ENCODE data around the gene ANAPC16. TPM values are rescaled to one million over a fixed set of nuclear protein-coding genes. Genes with fewer than 3 reads are reported as not detected.
A peak's percentile ranks its signal among the peaks of the same experiment; 100 is the strongest.

ANAPC16 gene
- total RNA-seq, 1 experiment from 2014 or later, result 71.1 TPM

DNA sequence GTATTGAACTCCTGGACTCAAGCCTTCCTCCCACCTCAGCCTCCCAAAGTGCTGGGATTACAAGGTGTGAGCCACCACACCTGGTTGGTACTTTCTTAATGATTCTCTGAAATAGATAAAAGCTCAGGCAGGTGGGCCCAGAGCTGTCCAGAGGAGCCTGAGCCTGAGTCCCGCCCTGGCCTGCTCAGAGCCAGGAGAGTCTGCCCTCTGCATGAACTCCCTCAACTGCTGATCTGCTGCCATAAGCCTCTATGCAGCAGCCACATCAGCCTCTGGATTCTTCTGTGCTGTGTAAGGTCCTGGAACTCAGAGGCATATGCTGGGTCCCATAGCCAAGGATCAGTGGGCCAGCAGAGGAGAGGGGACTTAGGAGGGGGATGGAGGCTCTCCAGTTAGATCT is 34.9 kb downstream of the ANAPC16 start:
- Histone ChIP-seq H3K4me1 (ENCODE audit: control insufficient read depth in 1 of 2, insufficient read depth in 2 of 2, low read length in 2 of 2) (peaks cover 32 to 40% of the 10 kb centered on the region in 2 experiments), H3K27ac (ENCODE audit: low read depth, low read length) (no peak overlapping the region; the same call in 1 of the 2 replicates)

More for the DNA sequence above, 34.9 kb downstream of the ANAPC16 start:
- POLR2A ChIA-PET, result no interaction called here
- Histone ChIP-seq H2AFZ (ENCODE audit: low read depth, low read length, poor library complexity, severe bottlenecking) (no peak overlapping the region), H3K9me3 (ENCODE audit: control insufficient read depth in 1 of 2, insufficient read depth in 1 of 2, low read depth in 1 of 2, low read length in 2 of 2) (no peaks in the 10 kb centered on the region), H3K79me2 (ENCODE audit: insufficient read depth, low read length) (no peaks in the 10 kb centered on the region), H4K20me1 (ENCODE audit: insufficient read depth) (no peaks in the 10 kb centered on the region), H3K36me3 (ENCODE audit: control insufficient read depth in 1 of 2, insufficient read depth in 2 of 2, low read length in 2 of 2) (no peaks in the 10 kb centered on the region), H3K4me3 (replicated peaks in 1 of 2; ENCODE audit: low read depth in 1 of 2, low read length in 2 of 2) (no peak overlapping the region), H3K4me2 (ENCODE audit: low read length) (peak overlapping the region; percentile 47), H3K9ac (ENCODE audit: low read length) (no peak overlapping the region; the same call in 1 of the 2 replicates), H3K9me2 (ENCODE audit: insufficient read depth) (no peaks in the 10 kb centered on the region), H3K27me3 (ENCODE audit: insufficient read depth, low read length) (no peaks in the 10 kb centered on the region)
- TF ChIP-seq SIN3A (IDR thresholded peaks at IDR 0.05; ENCODE audit: low read depth) (no peak), RAD21 (IDR thresholded peaks at IDR 0.05; ENCODE audit: low read depth) (no peak), CEBPB (IDR thresholded peaks at IDR 0.05; ENCODE audit: low read depth) (no peak), ZNF274 (IDR thresholded peaks at IDR 0.05; ENCODE audit: low read depth, low read length) (no peak), ZFX (IDR thresholded peaks at IDR 0.05) (no peak), TCF7L2 (IDR thresholded peaks at IDR 0.05; ENCODE audit: borderline replicate concordance, extremely low read depth, insufficient read depth, insufficient read length) (no peak), CBX3 (IDR thresholded peaks at IDR 0.05; ENCODE audit: low read depth) (no peak), EGR1 (IDR thresholded peaks at IDR 0.05; ENCODE audit: low read depth) (no peak), YY1 (IDR thresholded peaks at IDR 0.05; ENCODE audit: extremely low read depth, insufficient replicate concordance, low read depth, low read length) (no peak), FOSL1 (IDR thresholded peaks at IDR 0.05; ENCODE audit: low read depth) (no peak), SP1 (IDR thresholded peaks at IDR 0.05; ENCODE audit: low read depth) (no peak)
- TF ChIP-seq, protein P1, sequence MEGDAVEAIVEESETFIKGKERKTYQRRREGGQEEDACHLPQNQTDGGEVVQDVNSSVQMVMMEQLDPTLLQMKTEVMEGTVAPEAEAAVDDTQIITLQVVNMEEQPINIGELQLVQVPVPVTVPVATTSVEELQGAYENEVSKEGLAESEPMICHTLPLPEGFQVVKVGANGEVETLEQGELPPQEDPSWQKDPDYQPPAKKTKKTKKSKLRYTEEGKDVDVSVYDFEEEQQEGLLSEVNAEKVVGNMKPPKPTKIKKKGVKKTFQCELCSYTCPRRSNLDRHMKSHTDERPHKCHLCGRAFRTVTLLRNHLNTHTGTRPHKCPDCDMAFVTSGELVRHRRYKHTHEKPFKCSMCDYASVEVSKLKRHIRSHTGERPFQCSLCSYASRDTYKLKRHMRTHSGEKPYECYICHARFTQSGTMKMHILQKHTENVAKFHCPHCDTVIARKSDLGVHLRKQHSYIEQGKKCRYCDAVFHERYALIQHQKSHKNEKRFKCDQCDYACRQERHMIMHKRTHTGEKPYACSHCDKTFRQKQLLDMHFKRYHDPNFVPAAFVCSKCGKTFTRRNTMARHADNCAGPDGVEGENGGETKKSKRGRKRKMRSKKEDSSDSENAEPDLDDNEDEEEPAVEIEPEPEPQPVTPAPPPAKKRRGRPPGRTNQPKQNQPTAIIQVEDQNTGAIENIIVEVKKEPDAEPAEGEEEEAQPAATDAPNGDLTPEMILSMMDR (IDR thresholded peaks at IDR 0.05 in 2 of 3, conservative IDR thresholded peaks at IDR 0.05 in 1 of 3; ENCODE audit: borderline replicate concordance in 1 of 3, insufficient read depth in 1 of 3, low read depth in 2 of 3, low read length in 2 of 3), result no peak
- TF ChIP-seq, protein P2, sequence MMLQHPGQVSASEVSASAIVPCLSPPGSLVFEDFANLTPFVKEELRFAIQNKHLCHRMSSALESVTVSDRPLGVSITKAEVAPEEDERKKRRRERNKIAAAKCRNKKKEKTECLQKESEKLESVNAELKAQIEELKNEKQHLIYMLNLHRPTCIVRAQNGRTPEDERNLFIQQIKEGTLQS (IDR thresholded peaks at IDR 0.05), result no peak
- TF ChIP-seq, protein P3, sequence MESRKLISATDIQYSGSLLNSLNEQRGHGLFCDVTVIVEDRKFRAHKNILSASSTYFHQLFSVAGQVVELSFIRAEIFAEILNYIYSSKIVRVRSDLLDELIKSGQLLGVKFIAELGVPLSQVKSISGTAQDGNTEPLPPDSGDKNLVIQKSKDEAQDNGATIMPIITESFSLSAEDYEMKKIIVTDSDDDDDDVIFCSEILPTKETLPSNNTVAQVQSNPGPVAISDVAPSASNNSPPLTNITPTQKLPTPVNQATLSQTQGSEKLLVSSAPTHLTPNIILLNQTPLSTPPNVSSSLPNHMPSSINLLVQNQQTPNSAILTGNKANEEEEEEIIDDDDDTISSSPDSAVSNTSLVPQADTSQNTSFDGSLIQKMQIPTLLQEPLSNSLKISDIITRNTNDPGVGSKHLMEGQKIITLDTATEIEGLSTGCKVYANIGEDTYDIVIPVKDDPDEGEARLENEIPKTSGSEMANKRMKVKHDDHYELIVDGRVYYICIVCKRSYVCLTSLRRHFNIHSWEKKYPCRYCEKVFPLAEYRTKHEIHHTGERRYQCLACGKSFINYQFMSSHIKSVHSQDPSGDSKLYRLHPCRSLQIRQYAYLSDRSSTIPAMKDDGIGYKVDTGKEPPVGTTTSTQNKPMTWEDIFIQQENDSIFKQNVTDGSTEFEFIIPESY (IDR thresholded peaks at IDR 0.05; ENCODE audit: extremely low read depth, insufficient replicate concordance, low read length), result no peak
- TF ChIP-seq, protein P4, sequence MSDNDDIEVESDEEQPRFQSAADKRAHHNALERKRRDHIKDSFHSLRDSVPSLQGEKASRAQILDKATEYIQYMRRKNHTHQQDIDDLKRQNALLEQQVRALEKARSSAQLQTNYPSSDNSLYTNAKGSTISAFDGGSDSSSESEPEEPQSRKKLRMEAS (IDR thresholded peaks at IDR 0.05), result no peak
- TF ChIP-seq, protein P5, sequence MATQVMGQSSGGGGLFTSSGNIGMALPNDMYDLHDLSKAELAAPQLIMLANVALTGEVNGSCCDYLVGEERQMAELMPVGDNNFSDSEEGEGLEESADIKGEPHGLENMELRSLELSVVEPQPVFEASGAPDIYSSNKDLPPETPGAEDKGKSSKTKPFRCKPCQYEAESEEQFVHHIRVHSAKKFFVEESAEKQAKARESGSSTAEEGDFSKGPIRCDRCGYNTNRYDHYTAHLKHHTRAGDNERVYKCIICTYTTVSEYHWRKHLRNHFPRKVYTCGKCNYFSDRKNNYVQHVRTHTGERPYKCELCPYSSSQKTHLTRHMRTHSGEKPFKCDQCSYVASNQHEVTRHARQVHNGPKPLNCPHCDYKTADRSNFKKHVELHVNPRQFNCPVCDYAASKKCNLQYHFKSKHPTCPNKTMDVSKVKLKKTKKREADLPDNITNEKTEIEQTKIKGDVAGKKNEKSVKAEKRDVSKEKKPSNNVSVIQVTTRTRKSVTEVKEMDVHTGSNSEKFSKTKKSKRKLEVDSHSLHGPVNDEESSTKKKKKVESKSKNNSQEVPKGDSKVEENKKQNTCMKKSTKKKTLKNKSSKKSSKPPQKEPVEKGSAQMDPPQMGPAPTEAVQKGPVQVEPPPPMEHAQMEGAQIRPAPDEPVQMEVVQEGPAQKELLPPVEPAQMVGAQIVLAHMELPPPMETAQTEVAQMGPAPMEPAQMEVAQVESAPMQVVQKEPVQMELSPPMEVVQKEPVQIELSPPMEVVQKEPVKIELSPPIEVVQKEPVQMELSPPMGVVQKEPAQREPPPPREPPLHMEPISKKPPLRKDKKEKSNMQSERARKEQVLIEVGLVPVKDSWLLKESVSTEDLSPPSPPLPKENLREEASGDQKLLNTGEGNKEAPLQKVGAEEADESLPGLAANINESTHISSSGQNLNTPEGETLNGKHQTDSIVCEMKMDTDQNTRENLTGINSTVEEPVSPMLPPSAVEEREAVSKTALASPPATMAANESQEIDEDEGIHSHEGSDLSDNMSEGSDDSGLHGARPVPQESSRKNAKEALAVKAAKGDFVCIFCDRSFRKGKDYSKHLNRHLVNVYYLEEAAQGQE (IDR thresholded peaks at IDR 0.05; ENCODE audit: low read depth), result no peak
- intact Hi-C loops (cut with micrococcal nuclease), result no loop called here
- no TSS peak for BruUV-seq (replicated peaks)
- ATAC-seq (no peak), DNase-seq (ENCODE audit: low read depth, low spot score) (no peak)
- CTCF ChIA-PET, result no interaction called here
- RAD21 ChIA-PET (ENCODE audit: low non-redundant PET in 1 of 2, low total read pairs in 2 of 2, uncharacterized antibody in 2 of 2, unreplicated experiment in 2 of 2), result no interaction called here
